Measurements from ENCODE around the gene GSTO1.

The GSTO1 gene

DNA sequence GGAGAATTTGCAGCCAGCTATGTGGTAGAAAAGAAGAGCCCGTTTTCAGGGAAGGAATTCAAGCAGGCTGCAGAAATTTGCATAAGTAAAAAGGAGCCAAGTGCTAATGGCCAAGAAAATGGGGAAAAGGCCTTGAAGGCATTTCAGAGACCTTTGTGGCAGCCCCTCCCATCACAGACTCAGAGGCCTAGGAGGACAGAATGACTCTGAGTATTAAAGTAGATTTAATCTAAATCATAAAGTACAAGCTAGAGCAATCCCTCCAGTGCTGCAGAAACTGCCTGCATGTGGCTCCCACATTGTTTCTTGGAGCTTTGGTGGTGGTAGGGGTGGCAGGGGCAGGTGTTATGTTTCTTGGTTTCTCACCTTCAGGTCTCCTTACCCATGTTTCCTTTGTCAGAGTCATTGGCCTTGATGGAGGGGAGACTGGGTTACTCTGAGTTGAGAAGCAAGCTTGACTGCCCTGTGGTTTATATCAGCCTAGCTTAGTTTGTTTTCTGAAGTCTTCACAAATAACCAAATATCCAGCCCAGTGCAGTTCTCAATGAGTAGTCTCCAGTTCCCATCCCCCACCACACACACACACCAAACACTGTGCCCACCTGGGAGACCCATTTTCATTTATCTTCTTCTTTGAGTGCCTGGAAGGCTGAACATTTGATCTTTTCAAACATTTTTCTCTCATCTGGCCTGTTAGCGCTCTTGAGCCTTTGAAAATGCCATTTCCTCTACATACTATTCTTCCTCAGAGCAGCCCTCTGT lies 49.1 kb downstream of the GSTO1 start:
- no peak overlapping the region for H3K4me3 Mint-ChIP-seq
- H3K27ac Mint-ChIP-seq: no peak overlapping the region
- no peaks in the 10 kb centered on the region for H3K27me3 Mint-ChIP-seq
- no peaks in the 10 kb centered on the region for H3K9me3 Mint-ChIP-seq
- peaks cover 76% of the 10 kb centered on the region for H3K4me1 Mint-ChIP-seq
- H3K36me3 Mint-ChIP-seq: peaks cover 2% of the 10 kb centered on the region

DNA sequence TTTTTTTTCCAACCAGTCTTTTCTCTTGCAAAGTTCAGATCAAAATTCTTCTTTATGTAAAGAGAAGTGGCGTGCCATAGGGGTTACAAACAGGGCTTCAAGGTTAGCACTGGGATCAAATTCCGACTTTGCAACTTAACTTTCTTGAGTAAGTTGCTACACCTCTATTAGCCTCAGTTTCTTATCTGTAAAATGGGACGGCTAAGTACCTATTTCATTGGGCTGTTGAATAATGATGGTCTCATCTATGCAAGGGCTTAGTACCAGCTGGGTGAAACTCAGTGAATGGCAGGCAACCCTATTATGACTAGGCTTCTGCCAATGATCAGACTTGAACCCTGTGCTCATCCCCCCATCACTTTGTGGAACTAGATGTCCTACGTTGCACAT lies 49.7 kb downstream of the GSTO1 start:
- no peaks in the 10 kb centered on the region for H3K9me3 Mint-ChIP-seq
- peaks cover 2% of the 10 kb centered on the region for H3K36me3 Mint-ChIP-seq
- H3K4me1 Mint-ChIP-seq: peaks cover 82% of the 10 kb centered on the region
- no peaks in the 10 kb centered on the region for H3K27me3 Mint-ChIP-seq
- H3K27ac Mint-ChIP-seq: no peak overlapping the region
- no peak overlapping the region for H3K4me3 Mint-ChIP-seq

DNA sequence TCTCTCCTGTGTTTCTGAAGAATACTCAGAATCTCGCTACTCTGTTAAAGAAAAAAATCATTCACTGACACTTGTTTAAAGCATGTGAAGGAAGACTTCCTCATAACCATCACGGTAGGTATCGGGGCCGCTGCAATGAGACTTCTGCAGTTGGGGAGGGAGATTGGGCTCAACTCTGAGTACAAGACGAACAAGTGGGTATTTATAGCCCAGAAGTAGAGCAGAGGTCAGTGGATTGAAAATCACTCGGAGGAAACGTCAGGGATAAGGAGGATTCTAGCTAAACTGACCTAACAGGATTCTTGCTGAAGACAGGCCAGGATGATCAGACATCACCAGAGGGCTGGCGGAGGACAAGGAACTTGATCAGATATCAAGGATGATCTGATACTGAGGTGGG lies 50.2 kb downstream of the GSTO1 start:
- no peaks in the 10 kb centered on the region for H3K27me3 Mint-ChIP-seq
- no peaks in the 10 kb centered on the region for H3K9me3 Mint-ChIP-seq
- no peak overlapping the region for H3K27ac Mint-ChIP-seq
- H3K4me3 Mint-ChIP-seq: no peak overlapping the region
- peaks cover 88% of the 10 kb centered on the region for H3K4me1 Mint-ChIP-seq
- peaks cover 2% of the 10 kb centered on the region for H3K36me3 Mint-ChIP-seq

DNA sequence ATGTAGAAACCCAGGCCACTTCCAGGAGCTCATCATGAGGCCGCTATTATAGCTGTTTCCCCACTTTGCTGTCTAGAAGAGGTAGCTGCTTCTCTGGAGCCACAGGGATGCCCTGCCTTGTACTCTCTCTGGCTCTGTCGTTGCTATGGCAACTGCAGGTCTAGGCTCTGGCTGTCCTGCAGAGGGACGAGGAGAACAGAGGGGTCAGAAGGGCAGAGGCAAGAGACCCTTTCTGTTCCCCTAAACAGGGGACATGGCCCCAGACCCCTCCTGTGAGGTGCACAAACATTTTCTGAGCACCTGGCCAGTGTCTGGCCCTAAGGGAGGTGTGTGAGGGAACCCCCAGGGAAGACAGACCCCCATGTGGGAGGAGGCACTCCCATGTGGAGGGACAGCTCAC lies 52.2 kb downstream of the GSTO1 start:
- H3K27me3 Mint-ChIP-seq: no peaks in the 10 kb centered on the region
- peaks cover 2% of the 10 kb centered on the region for H3K36me3 Mint-ChIP-seq
- no peak overlapping the region for H3K4me3 Mint-ChIP-seq
- no peak overlapping the region for H3K27ac Mint-ChIP-seq
- peaks cover 85% of the 10 kb centered on the region for H3K4me1 Mint-ChIP-seq
- H3K9me3 Mint-ChIP-seq: no peaks in the 10 kb centered on the region

GRCh38 chr10:104307576-104308438 lies 53.1 kb downstream of the GSTO1 start:
- peak overlapping the region; percentile 73 for H3K27ac Mint-ChIP-seq
- no peaks in the 10 kb centered on the region for H3K27me3 Mint-ChIP-seq
- no peaks in the 10 kb centered on the region for H3K9me3 Mint-ChIP-seq
- peaks cover 5% of the 10 kb centered on the region for H3K36me3 Mint-ChIP-seq
- H3K4me3 Mint-ChIP-seq: peak overlapping the region; percentile 37
- H3K4me1 Mint-ChIP-seq: peaks cover 92% of the 10 kb centered on the region

DNA sequence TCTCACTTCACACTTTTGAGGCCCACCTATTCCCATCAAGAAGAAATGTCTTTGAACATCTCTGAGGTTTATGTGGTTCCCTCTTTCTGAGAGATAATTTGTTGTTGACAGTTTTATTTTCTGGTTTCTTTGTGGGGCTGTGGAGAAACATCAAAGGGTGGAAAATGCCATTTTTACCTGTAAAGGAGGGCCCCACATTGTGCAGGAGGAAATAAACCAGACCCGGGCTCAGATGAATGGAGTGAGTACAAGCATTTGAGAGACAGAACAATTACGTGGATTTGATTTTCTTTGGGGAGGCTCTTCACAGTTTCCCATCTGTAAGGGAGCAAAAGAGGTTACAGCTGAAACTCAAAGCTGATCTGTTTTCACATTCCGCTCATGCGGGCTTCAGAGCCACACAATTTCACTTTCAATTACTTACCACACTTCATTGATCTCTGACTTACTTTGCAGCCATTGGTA lies 53.8 kb downstream of the GSTO1 start:
- Mint-ChIP-seq H3K4me1 (peaks cover 89% of the 10 kb centered on the region), H3K36me3 (peaks cover 3% of the 10 kb centered on the region), H3K27ac (peak overlapping the region; percentile 73), H3K27me3 (no peaks in the 10 kb centered on the region), H3K9me3 (no peaks in the 10 kb centered on the region), H3K4me3 (peak overlapping the region; percentile 37)

DNA sequence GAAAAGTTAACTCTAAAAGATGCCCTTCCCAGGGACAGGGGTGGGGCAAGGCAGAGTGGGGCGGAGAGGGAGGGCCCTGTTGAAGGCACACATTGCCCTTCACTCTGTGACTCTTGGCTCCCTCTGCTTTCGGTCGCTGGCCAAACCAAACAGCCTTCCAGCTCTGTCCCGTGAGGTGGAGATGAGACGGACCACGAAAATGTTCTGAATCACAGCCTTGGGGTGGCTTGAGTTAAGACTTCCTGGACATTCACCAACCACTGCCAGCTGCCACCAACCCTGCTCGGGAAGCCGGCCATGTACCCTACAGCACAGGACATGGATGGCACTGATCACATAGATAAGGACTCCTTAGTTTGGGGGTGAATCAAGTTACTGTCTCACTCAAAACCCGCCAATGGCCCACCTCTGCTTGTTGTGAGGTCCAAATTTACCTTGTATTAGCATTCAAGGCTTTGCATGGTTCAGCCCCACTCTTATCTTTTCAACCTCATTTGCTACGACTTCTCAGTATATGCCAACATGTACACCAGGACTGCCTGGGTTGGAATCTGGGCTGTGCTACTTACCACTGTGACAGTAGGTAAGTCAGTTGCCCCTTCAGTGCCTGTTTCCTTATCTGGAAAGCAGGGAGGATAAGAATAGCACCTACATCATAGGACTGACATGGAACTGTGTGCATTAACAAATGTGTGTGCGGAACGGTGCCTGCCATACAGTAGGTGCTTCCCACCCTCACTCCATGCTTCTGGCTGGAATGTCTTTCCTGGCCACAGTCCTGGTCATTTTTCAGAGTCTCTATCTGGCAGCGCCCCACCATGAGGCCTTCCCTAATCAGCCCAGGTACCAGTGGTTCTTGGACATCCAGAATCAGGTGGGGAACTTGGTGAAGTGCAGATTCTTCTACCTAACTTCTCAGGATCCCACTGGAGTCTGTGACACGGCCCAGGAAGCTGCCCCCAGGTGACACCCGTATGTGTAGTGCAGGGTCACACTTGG lies 55.6 kb downstream of the GSTO1 start:
- no peaks in the 10 kb centered on the region for H3K27me3 Mint-ChIP-seq
- H3K9me3 Mint-ChIP-seq: no peaks in the 10 kb centered on the region
- peaks cover 5% of the 10 kb centered on the region for H3K36me3 Mint-ChIP-seq
- peaks cover 74% of the 10 kb centered on the region for H3K4me1 Mint-ChIP-seq
- H3K4me3 Mint-ChIP-seq: peak overlapping the region; percentile 11
- peak overlapping the region; percentile 12 for H3K27ac Mint-ChIP-seq

GRCh38 chr10:104311184-104311720 lies 56.6 kb downstream of the GSTO1 start:
- no peak overlapping the region for H3K4me3 Mint-ChIP-seq
- no peaks in the 10 kb centered on the region for H3K27me3 Mint-ChIP-seq
- no peak overlapping the region for H3K27ac Mint-ChIP-seq
- H3K4me1 Mint-ChIP-seq: peaks cover 65% of the 10 kb centered on the region
- H3K36me3 Mint-ChIP-seq: peaks cover 8% of the 10 kb centered on the region
- no peaks in the 10 kb centered on the region for H3K9me3 Mint-ChIP-seq

DNA sequence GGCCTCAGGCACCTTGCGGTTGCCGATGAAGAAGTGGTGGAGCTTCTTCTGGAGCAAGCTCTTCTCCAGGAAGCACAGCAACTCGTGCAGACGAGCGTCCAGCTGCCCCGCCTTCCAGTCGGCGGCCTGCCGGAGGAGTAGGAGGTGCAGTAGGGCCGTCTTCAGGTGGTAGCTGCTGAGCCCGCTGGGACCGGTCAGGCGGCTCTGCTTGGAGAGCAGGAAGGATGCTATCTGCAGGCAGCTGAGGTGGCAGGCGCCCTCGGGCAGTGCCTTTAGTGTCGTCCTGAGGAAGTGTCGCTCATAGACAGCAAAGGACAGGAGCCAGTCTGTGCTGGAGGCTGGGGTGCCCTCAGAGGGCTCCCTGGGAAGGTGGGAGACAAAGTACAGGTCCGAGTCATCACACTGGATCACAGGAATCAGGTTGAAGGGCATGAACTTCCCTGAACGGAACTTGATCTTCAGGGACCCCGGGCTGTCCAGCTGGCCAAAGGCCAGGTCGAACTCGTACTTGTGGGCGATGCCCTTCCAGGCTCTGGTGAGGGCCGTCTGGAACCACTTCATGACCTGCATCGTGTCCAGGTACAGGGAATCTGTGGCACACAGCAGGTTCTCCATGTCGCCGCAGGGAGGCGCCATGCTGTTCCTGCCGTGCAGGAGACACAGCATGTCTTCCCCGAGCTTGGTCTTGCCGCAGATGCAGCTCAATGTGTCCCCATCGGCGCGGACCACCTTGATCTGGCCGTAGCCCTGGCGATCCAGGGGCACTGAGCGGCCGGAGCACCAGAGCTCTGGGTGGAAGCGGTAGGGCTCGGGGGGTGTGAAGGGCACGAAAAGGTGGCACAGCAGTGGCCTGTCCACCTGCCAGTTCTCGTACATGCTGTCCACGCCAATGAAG lies 60.1 kb downstream of the GSTO1 start:
- Mint-ChIP-seq H3K9me3 (no peaks in the 10 kb centered on the region), H3K36me3 (peaks cover 8% of the 10 kb centered on the region), H3K4me1 (peaks cover 61% of the 10 kb centered on the region), H3K27ac (no peak overlapping the region), H3K4me3 (no peak overlapping the region), H3K27me3 (no peaks in the 10 kb centered on the region)

DNA sequence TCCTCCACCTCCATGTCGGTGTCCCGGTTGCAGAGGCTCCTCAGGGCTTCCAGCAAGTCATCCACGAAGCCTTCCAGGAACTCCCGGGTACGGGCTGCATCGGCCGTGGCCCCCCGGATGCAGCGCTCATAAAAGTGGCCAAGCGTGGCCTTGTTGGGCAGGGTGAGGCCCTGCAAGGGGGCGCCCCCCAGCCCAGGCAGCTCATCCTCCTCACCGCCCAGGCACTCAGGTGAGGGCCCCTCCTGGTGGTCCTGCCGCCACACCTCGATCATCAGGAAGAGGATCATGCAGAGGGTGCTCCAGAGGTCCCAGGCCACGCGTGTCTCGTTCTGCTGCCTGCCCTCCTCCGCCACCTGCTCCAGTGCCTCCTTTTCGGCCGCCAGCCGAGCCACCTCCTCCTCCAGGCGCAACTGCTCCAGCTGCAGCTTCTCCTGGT lies 60.8 kb downstream of the GSTO1 start:
- no peaks in the 10 kb centered on the region for H3K27me3 Mint-ChIP-seq
- H3K27ac Mint-ChIP-seq: no peak overlapping the region
- peaks cover 8% of the 10 kb centered on the region for H3K36me3 Mint-ChIP-seq
- H3K4me3 Mint-ChIP-seq: no peak overlapping the region
- no peaks in the 10 kb centered on the region for H3K9me3 Mint-ChIP-seq
- peaks cover 61% of the 10 kb centered on the region for H3K4me1 Mint-ChIP-seq

GRCh38 chr10:104316321-104317099 lies 61.8 kb downstream of the GSTO1 start:
- Mint-ChIP-seq H3K4me3 (no peak overlapping the region), H3K9me3 (no peaks in the 10 kb centered on the region), H3K4me1 (peaks cover 62% of the 10 kb centered on the region), H3K36me3 (peaks cover 8% of the 10 kb centered on the region), H3K27me3 (no peaks in the 10 kb centered on the region), H3K27ac (no peak overlapping the region)
